Lung microvascular endothelial cell (primary cell): Measurements from ENCODE around the gene CDH13. TPM values are rescaled to one million over a fixed set of nuclear protein-coding genes. Genes with fewer than 3 reads are reported as not detected.
A peak's percentile ranks its signal among the peaks of the same experiment; 100 is the strongest.

Experiments used
- DNase-seq, 2 donors: peaks; one replicate each; pipeline versions ENCODE4 v3.0.0 to v3.0.0-alpha.2; 2010; ENCODE audit warnings: low read depth in 2 of 2
- total RNA-seq: library from RNA; depleted of rRNA; stranded (reverse); fragments of >200 nt; gene quantifications from 2 replicates; pipeline ENCODE4 v1.2.1, GENCODE V29; 2014

CDH13 gene
- total RNA-seq, 1 donor from 2014 or later, result 14.5 TPM

GRCh38 chr16:83158320-83158957 is 531.7 kb downstream of the CDH13 start:
- DNase-seq, result no peak

GRCh38 chr16:83159049-83159448 is 532.3 kb downstream of the CDH13 start:
- no peak for DNase-seq

GRCh38 chr16:83160287-83161020 is 533.7 kb downstream of the CDH13 start:
- no peak for DNase-seq

GRCh38 chr16:83162791-83163190 is 536.0 kb downstream of the CDH13 start:
- DNase-seq, result no peak

GRCh38 chr16:83164816-83165215 is 538.0 kb downstream of the CDH13 start:
- DNase-seq, result no peak

GRCh38 chr16:83171396-83171795 is 544.6 kb downstream of the CDH13 start:
- DNase-seq, result peak in 1 of 2 donors; percentile 75

GRCh38 chr16:83174671-83175070 is 547.9 kb downstream of the CDH13 start:
- DNase-seq, result no peak

GRCh38 chr16:83176802-83177201 is 550.0 kb downstream of the CDH13 start:
- no peak for DNase-seq

GRCh38 chr16:83185902-83186301 is 559.1 kb downstream of the CDH13 start:
- no peak for DNase-seq

GRCh38 chr16:83187405-83187804 is 560.6 kb downstream of the CDH13 start:
- DNase-seq, result peak; percentile 35 to 75

GRCh38 chr16:83196796-83197195 is 570.0 kb downstream of the CDH13 start:
- DNase-seq, result no peak

- no peak for DNase-seq
Measured at GRCh38 chr16:83197450-83197849, 570.7 kb downstream of the CDH13 start.

GRCh38 chr16:83198977-83199376 is 572.2 kb downstream of the CDH13 start:
- no peak for DNase-seq

- DNase-seq, result peak; percentile 19 to 23
Measured at GRCh38 chr16:83200005-83200779, 573.4 kb downstream of the CDH13 start.

- no peak for DNase-seq
Measured at GRCh38 chr16:83201748-83202147, 575.0 kb downstream of the CDH13 start.

GRCh38 chr16:83205896-83206295 is 579.1 kb downstream of the CDH13 start:
- no peak for DNase-seq

- no peak for DNase-seq
Measured at GRCh38 chr16:83206426-83206825, 579.7 kb downstream of the CDH13 start.

GRCh38 chr16:83211711-83212110 is 584.9 kb downstream of the CDH13 start:
- peak in 1 of 2 donors; percentile 48 for DNase-seq

- no peak for DNase-seq
Measured at GRCh38 chr16:83212301-83212841, 585.6 kb downstream of the CDH13 start.

- no peak for DNase-seq
Measured at GRCh38 chr16:83214671-83215070, 587.9 kb downstream of the CDH13 start.

- peak; percentile 57 to 63 for DNase-seq
Measured at GRCh38 chr16:83215406-83216001, 588.7 kb downstream of the CDH13 start.

- DNase-seq, result no peak
Measured at GRCh38 chr16:83219285-83219684, 592.5 kb downstream of the CDH13 start.
